HG03064 (cell line): ENCODE measurements around the gene F2RL1.
"Not testable (repeated sequence)": the region's sequence is repeated elsewhere in the genome, so short reads cannot be mapped to it uniquely, and the experiment has no call there.

ENCODE experiments used
- ATAC-seq: cut with Tn5 transposase; IDR thresholded peaks from one replicate; pipeline ENCODE4 v1.9.1; 2021; ENCODE audit warnings: low read depth; ENCODE audit not compliant: unreplicated experiment

F2RL1 gene, protein sequence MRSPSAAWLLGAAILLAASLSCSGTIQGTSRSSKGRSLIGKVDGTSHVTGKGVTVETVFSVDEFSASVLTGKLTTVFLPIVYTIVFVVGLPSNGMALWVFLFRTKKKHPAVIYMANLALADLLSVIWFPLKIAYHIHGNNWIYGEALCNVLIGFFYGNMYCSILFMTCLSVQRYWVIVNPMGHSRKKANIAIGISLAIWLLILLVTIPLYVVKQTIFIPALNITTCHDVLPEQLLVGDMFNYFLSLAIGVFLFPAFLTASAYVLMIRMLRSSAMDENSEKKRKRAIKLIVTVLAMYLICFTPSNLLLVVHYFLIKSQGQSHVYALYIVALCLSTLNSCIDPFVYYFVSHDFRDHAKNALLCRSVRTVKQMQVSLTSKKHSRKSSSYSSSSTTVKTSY

DNA sequence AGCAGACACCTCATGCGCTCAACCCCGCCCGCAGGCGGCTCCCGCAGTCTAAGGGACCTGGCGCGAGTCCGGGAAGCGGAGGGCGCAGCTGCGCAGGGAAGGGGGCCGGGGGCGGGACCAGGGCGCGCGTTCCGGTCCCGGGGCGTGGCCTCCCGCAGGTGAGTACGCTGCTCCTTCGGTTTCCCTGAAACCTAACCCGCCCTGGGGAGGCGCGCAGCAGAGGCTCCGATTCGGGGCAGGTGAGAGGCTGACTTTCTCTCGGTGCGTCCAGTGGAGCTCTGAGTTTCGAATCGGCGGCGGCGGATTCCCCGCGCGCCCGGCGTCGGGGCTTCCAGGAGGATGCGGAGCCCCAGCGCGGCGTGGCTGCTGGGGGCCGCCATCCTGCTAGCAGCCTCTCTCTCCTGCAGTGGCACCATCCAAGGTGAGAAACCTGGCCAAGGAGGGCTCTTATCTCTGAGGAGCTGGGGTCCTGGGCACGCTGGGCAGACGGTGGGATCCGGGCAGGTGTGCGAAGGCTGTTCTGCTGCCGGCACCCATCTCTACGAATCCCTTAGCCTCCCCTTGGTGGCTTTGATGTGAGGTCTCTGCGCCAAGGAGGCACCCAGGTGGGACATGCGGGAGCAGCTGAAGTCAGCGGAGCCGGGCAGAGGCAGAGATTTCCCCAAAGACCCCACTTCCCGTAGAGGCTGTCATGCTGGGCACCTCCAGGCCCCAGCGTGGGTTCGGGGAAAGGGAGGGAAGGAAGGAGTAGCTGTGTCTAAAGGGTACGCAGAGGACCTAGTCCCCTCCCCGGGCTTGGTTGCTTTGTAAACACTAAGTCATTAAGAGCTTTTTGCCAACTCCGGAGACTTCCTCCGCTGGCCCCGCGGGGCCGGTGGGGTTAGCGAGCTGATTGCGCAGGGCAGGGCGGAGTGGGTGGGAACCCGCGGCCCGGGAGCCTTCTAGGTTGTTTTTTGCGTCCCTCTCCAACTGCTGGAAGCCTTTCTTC is at the start of gene F2RL1:
TSS of gene F2RL1 (plus strand) at position 187 of the 988 bp plus-strand sequence. CDS start at position 340, 153 bp downstream.
- no peak for ATAC-seq

GRCh38 chr5:76771041-76771440 is 47.8 kb upstream of the F2RL1 start:
- ATAC-seq: not testable (repeated sequence)

DNA sequence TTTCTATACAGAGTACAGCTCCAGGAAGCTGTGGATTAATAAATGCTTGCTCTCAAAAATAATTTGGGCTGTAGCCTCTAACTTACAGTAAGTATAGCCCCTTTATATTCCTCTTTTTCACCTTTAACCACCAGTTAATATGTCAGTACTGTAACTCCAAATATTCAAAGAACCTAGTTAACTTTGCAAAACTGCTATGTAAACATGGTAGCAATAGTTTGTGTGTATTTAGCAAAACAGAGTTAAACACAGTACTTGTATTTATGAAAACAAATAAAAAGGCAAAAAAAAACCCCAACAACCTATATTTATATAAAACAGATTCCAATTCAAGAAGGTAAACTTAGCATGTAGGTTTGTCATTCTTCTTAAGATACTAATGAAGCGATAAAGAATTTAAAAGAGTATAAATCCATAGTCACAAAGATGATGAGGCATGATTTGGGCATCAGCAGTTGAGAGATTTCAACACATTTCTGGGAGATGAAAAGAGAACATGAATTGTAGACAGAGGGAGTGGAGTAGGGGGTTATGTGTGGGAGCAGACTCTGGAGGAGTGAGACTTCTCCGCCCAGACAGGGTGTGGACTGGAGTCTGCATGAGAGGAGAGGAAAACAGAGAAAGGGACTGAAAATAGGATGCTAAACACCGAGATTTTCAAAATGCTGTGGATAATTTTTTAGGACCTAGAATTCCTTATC is 47.0 kb upstream of the F2RL1 start:
- ATAC-seq: no peak

- no peak for ATAC-seq
These were observed 42.9 kb upstream of the F2RL1 start for GRCh38 chr5:76775921-76776320.

GRCh38 chr5:76776391-76776790 is 42.4 kb upstream of the F2RL1 start:
- ATAC-seq: no peak

GRCh38 chr5:76780616-76781015 is 38.2 kb upstream of the F2RL1 start:
- not testable (repeated sequence) for ATAC-seq

- ATAC-seq: no peak
These were observed 37.1 kb upstream of the F2RL1 start for GRCh38 chr5:76781775-76782174.

- no peak for ATAC-seq
These were observed 36.4 kb upstream of the F2RL1 start for GRCh38 chr5:76782444-76782843.

GRCh38 chr5:76787237-76787636 is 31.6 kb upstream of the F2RL1 start:
- no peak for ATAC-seq

GRCh38 chr5:76788362-76788761 is 30.5 kb upstream of the F2RL1 start:
- no peak for ATAC-seq

- not testable (repeated sequence) for ATAC-seq
These were observed 29.6 kb upstream of the F2RL1 start for GRCh38 chr5:76789275-76789674.

DNA sequence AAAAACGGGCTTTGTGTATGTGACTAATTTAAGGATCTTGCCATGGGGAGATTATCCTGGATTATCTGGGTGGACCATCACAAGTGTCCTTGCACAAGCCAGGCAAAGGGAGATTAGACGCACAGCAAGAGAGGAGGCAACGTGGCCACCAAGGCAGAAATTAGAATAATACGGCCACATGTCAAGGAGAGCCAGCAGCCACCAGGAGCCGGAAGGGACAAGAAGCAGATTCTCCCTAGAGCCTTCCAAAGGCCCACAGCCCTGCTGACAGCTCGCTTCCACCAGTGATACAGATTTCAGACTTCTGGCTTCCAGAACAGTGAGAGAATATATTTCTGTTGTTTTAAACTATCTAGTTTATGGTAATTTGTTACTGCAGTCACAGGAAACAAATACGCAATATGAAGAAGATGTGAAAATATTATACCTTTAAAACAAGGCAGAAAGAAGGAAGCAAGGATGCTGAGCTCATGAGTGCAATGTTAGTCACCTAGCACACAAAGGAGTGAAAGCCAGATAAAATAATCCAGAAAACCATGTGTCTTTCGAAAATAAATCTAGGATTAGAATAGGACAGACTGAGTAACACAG is 28.7 kb upstream of the F2RL1 start:
- no peak for ATAC-seq

GRCh38 chr5:76790632-76791290 is 28.1 kb upstream of the F2RL1 start:
- ATAC-seq: no peak

- ATAC-seq: no peak
These were observed 27.4 kb upstream of the F2RL1 start for GRCh38 chr5:76791461-76791860.

- ATAC-seq: no peak
These were observed 24.0 kb upstream of the F2RL1 start for GRCh38 chr5:76794871-76795270.

GRCh38 chr5:76799588-76799987 is 19.2 kb upstream of the F2RL1 start:
- ATAC-seq: no peak

DNA sequence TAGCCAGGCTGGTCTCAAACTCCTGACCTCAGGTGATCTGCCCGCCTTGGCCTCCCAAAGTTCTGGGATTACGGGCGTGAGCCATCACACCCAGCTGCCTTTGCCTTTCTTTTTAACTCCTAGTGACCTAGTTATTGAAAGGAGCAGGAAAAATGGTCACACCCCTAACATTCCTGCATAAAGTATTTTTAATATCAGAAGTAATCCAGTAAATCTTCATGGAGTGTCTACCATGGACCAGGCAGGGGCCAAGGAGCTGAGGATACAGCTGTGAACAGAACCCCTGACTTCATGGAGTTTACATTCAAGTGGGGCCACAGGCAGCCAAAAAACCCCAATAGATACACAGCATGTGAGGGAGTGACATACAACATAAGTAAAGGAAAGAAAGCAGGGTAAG is 18.3 kb upstream of the F2RL1 start:
- no peak for ATAC-seq

GRCh38 chr5:76801159-76801802 is 17.5 kb upstream of the F2RL1 start:
- no peak for ATAC-seq

DNA sequence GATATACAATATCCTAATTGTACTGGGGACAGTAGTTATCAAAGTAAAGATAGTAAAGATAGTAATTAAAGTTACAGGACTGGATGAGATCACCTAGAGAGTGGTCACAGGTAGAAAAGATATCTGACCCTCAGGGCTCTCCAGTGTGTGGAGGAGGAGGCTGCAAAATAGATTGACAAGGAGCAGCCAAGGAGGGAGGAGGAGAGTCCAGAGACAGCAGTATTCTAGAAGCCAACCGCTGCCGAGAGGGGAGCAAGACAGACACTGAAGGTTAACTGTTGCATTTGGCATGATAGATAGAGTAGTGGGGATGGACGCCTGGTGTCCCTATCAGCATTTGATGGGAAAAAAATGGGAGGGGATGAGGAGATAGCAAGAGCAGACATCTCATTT is 17.0 kb upstream of the F2RL1 start:
- no peak for ATAC-seq
